ENCODE measurements around the gene TECPR1.

Gene TECPR1

GRCh38 chr7:98283127-98283886 lies 31.3 kb upstream of the TECPR1 start:
- peak; percentile 38 for DNase-seq (ENCODE audit: low spot score)

DNA sequence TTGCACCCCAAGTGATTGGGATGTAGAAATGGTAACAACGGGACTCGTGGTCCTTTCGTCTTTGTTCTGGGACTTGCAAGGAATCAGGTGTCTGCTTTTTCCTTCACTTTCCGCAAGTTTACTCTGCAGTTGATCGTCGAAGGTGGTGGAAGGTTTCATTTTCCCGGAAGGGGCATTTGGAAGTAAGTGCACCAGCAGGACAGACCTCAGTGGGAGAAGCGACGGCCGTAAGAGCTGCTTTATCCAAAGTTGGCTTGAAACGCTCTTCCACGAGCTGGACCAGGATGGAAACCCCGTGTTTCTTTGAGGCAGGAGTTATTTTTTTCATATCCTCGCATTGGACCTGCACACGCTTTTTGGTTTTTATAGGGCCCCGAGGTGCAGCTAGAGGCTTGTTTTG lies 30.7 kb upstream of the TECPR1 start:
- DNase-seq (ENCODE audit: low spot score) = no peak

GRCh38 chr7:98281757-98282606 lies 29.9 kb upstream of the TECPR1 start:
- DNase-seq (ENCODE audit: low spot score) = no peak

GRCh38 chr7:98280791-98281756 lies 29.0 kb upstream of the TECPR1 start, which contains the start of gene BRI3:
Gene BRI3, plus strand, starts transcription at chr7:98281686. Its CDS starts 110 bp downstream, at chr7:98281796.
- DNase-seq (ENCODE audit: low spot score) = peak; percentile 95

- DNase-seq (ENCODE audit: low spot score) = no peak
These were observed 28.3 kb upstream of the TECPR1 start for GRCh38 chr7:98280296-98280695.

GRCh38 chr7:98278936-98279335 lies 26.9 kb upstream of the TECPR1 start:
- no peak for DNase-seq (ENCODE audit: low spot score)

GRCh38 chr7:98278408-98278807 lies 26.4 kb upstream of the TECPR1 start:
- peak; percentile 1 for DNase-seq (ENCODE audit: low spot score)

DNA sequence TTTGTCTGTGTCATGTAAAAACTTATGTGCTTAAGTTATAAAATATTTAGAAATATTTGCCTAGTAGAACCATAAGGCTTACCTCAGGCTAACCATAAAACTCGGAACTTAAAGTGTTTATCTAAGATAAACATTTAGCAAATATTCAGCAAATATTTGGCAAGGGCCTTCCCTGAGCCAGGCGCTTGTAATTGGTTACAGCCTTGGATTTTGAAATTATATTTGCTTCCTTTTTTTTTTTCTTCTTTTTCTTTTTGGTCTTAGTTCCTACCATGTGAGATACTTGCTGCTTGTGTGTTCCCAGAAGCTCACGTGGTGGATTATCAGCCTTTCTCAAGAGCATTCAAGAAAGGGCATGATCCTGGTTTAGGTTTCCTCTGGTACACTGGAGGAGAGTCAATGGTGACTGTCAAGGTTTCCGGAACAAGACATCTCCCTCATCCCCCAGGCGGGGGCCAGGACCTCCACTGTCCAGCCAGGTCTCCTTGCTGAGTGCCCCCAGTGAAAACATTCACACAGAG lies 24.3 kb upstream of the TECPR1 start:
- peak; percentile 25 for DNase-seq (ENCODE audit: low spot score)

- no peak for DNase-seq (ENCODE audit: low spot score)
These were observed 15.3 kb upstream of the TECPR1 start for GRCh38 chr7:98267303-98267702.

GRCh38 chr7:98266840-98267239 lies 14.8 kb upstream of the TECPR1 start:
- peak; percentile 50 for DNase-seq (ENCODE audit: low spot score)

DNA sequence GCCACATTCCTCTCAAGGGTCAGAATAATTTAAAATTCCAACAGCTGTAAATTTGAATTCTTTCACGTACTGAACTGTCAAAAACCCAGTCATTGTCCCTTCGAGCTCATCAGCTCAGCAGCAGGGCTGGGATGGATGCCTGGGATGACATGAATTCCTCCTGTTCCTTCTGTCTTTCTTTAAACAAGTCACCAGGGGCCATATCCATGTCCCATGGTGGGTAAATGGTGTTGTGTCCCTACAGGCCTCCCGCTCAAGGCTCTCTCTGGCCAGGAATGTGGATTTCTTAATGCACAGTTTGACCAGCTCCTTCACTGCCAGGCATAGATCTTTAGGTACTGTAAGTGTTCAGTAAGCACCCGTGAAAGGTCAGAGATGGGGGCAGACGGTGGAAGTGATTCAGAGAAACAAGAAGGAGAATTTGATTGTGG lies 13.8 kb upstream of the TECPR1 start:
- peak; percentile 61 for DNase-seq (ENCODE audit: low spot score)

DNA sequence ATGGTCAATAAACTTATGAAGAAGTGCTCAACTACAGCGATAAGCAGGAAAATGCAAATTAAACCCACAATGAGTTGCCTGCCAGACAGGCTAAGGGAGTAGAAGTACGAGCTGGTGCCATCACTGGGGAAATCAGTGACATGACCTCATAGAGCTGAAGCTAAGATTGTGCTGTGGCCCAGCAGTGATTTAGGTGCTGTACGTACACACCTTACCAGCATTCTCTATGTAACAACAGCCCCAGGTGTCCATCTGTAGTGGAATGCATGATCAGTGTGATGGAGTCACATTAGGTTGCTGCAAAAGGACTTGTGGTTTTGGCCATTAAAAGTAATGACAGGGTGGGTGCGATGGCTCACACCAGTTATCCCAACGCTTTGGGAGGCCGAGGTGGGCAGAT lies 5.7 kb upstream of the TECPR1 start:
- DNase-seq (ENCODE audit: low spot score) = no peak

GRCh38 chr7:98256431-98256830 lies 4.4 kb upstream of the TECPR1 start:
- DNase-seq (ENCODE audit: low spot score) = no peak

- no peak for DNase-seq (ENCODE audit: low spot score)
These were observed 3.0 kb upstream of the TECPR1 start for GRCh38 chr7:98254951-98255610.

GRCh38 chr7:98254516-98254915 lies 2.5 kb upstream of the TECPR1 start:
- no peak for DNase-seq (ENCODE audit: low spot score)

DNA sequence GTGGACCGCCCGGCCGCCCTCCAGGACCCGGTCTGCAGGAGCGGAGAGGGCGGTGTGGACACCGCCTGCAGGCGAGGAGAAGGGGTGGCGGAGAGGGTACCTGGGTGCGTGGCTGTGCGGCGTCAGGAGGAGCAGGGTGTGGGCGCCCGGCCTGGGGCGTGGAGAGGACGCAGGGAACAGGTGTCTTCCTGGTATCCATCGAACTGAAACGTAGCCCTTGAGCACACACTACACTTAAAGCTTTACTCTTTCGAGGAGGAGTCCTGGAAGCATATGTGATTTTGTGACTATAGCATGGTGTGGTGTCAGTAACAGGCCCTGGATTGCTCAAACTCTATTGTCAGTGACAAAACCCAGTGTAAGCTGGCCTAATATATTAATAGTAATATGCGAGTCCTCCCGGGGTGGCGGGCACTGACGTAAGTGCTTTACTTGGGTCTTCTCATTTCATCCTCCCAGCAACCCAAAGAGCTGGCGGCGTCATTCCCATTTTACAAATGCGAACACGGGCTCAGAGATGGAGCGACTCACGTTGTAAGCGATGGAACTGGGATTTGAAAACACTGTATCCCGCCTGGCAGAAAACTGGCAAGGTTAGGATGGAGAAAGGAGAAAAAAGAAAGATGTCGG lies 508 bp upstream of the TECPR1 start:
- DNase-seq (ENCODE audit: low spot score) = no peak

GRCh38 chr7:98251231-98251600 lies 816 bp downstream of the TECPR1 start:
- DNase-seq (ENCODE audit: low spot score) = no peak

DNA sequence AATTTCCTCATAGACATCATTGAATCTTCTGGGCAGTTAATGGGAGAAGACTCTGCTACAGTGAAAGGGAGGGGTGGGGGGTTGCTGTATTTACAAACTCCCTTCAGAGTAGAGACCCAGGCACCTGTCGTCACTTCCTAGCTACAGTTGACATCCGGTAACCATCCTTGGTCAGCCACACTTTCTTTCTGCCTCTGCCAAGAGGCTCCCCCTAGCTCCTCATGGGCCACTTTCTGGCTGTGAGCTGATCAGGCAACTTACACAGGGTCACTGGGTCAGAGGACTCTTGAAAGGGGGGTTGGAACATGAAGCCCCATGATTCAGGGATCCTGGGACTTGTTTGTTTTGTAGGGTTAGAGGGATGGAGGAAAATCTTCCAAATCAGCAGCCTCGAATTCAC lies 1.2 kb downstream of the TECPR1 start:
- no peak for DNase-seq (ENCODE audit: low spot score)

- no peak for DNase-seq (ENCODE audit: low spot score)
These were observed 2.9 kb downstream of the TECPR1 start for GRCh38 chr7:98249106-98249505.

GRCh38 chr7:98248156-98248555 lies 3.9 kb downstream of the TECPR1 start:
- no peak for DNase-seq (ENCODE audit: low spot score)

- no peak for DNase-seq (ENCODE audit: low spot score)
These were observed 7.2 kb downstream of the TECPR1 start for GRCh38 chr7:98244871-98245270.

Data from AG08395 (cell line).